GM21723 (cell line): ENCODE results near the gene STON2.

Experiments
- ATAC-seq: cut with Tn5 transposase; IDR thresholded peaks from one replicate; pipeline ENCODE4 v1.9.1; 2021; ENCODE audit warnings: mild to moderate bottlenecking, moderate library complexity; ENCODE audit not compliant: unreplicated experiment

The STON2 gene

GRCh38 chr14:81336009-81336408, 64.1 kb downstream of the STON2 start:
- ATAC-seq = no peak

GRCh38 chr14:81332725-81333124, 67.4 kb downstream of the STON2 start:
- ATAC-seq = no peak

GRCh38 chr14:81331229-81332021, 68.7 kb downstream of the STON2 start:
- no peak for ATAC-seq

GRCh38 chr14:81330619-81331122, 69.5 kb downstream of the STON2 start:
- no peak for ATAC-seq

- ATAC-seq = no peak
Observed at GRCh38 chr14:81329640-81330381, 70.3 kb downstream of the STON2 start.

GRCh38 chr14:81326451-81326850, 73.7 kb downstream of the STON2 start:
- no peak for ATAC-seq

- ATAC-seq = no peak
Observed at GRCh38 chr14:81324011-81324410, 76.1 kb downstream of the STON2 start.

- no peak for ATAC-seq
Observed at GRCh38 chr14:81323093-81323492, 77.0 kb downstream of the STON2 start.

- ATAC-seq = no peak
Observed at GRCh38 chr14:81319946-81320345, 80.2 kb downstream of the STON2 start.

- ATAC-seq = no peak
Observed at GRCh38 chr14:81319314-81319713, 80.8 kb downstream of the STON2 start.

- no peak for ATAC-seq
Observed at GRCh38 chr14:81315341-81315740, 84.8 kb downstream of the STON2 start.

- no peak for ATAC-seq
Observed at GRCh38 chr14:81314443-81315175, 85.5 kb downstream of the STON2 start.

GRCh38 chr14:81313775-81314429, 86.2 kb downstream of the STON2 start:
- no peak for ATAC-seq

- no peak for ATAC-seq
Observed at GRCh38 chr14:81313200-81313599, 86.9 kb downstream of the STON2 start.

- ATAC-seq = no peak
Observed at GRCh38 chr14:81312289-81312876, 87.7 kb downstream of the STON2 start.

- no peak for ATAC-seq
Observed at GRCh38 chr14:81311778-81312177, 88.3 kb downstream of the STON2 start.

- no peak for ATAC-seq
Observed at GRCh38 chr14:81311141-81311540, 89.0 kb downstream of the STON2 start.

GRCh38 chr14:81310606-81311005, 89.5 kb downstream of the STON2 start:
- ATAC-seq = no peak

- ATAC-seq = no peak
Observed at GRCh38 chr14:81309511-81309910, 90.6 kb downstream of the STON2 start.

GRCh38 chr14:81305743-81306142, 94.4 kb downstream of the STON2 start:
- no peak for ATAC-seq
